ENCODE results near the gene CERS6. TPM values are rescaled to one million over a fixed set of nuclear protein-coding genes. Genes with fewer than 3 reads are reported as not detected.

Gene CERS6
- total and polyA plus RNA-seq, 2 experiments from 2014 or later: 8.3 to 16.0 TPM

- Histone ChIP-seq H3K9ac (no peak overlapping the region), H3K4me3 (no peak overlapping the region), H3K4me2 (ENCODE audit: unreplicated experiment) (no peak overlapping the region), H4K20me1 (ENCODE audit: insufficient read depth) (no peaks in the 10 kb centered on the region), H3K27ac (no peak overlapping the region), H3K36me3 (ENCODE audit: low read depth) (no peaks in the 10 kb centered on the region), H3K27me3 (replicated peaks; ENCODE audit: insufficient read depth) (no peaks in the 10 kb centered on the region), H3K4me1 (ENCODE audit: insufficient read depth) (peaks cover 10% of the 10 kb centered on the region), H3K9me3 (ENCODE audit: low read depth) (no peaks in the 10 kb centered on the region), H3F3A (ENCODE audit: insufficient read depth) (peaks cover 7% of the 10 kb centered on the region), H2AFZ (no peak overlapping the region), H3K9me2 (ENCODE audit: insufficient read depth) (no peaks in the 10 kb centered on the region), H3K79me2 (ENCODE audit: insufficient read depth) (no peaks in the 10 kb centered on the region)
- 64 to 67% methylated on average over 13 of the region's 13 CpGs for WGBS, 2 experiments (ENCODE audit: low coverage in 1 of 2, low lambda C conversion rate in 2 of 2, missing lambda C conversion rate in 2 of 2)
- TF ChIP-seq EZH2phosphoT487 (IDR thresholded peaks at IDR 0.05; ENCODE audit: insufficient read depth, low read depth) (no peak), EZH2 (IDR thresholded peaks at IDR 0.05; ENCODE audit: insufficient read depth, poor library complexity, severe bottlenecking) (no peak)
- in situ Hi-C loops (cut with MboI): loop anchor here (10.0 kb wide), 1 partner anchor 107 kb away; the partner anchor contains the start of gene G6PC2
- DNase-seq: no peak
Observed at GRCh38 chr2:168798076-168798887, 342.2 kb downstream of the CERS6 start.

GRCh38 chr2:168798888-168799410 lies 342.9 kb downstream of the CERS6 start:
- in situ Hi-C loops (cut with MboI): loop anchor here (10.0 kb wide), 1 partner anchor 106 kb away; the partner anchor contains the start of gene G6PC2
- 96 to 100% methylated on average over 1 of the region's 1 CpG for WGBS, 2 experiments (ENCODE audit: low coverage in 1 of 2, low lambda C conversion rate in 2 of 2, missing lambda C conversion rate in 2 of 2)

GRCh38 chr2:168801471-168801870 lies 345.4 kb downstream of the CERS6 start:
- WGBS, 2 experiments (ENCODE audit: low coverage in 1 of 2, low lambda C conversion rate in 2 of 2, missing lambda C conversion rate in 2 of 2): 45 to 50% methylated on average over 2 of the region's 2 CpGs
- TF ChIP-seq EZH2phosphoT487 (IDR thresholded peaks at IDR 0.05; ENCODE audit: insufficient read depth, low read depth) (no peak), EZH2 (IDR thresholded peaks at IDR 0.05; ENCODE audit: insufficient read depth, poor library complexity, severe bottlenecking) (no peak)
- peaks cover 14% of the 10 kb centered on the region for H3K4me1 ChIP-seq (ENCODE audit: insufficient read depth)

More at GRCh38 chr2:168798888-168799410, 342.9 kb downstream of the CERS6 start:
- Histone ChIP-seq H3K4me1 (ENCODE audit: insufficient read depth) (peaks cover 14% of the 10 kb centered on the region), H4K20me1 (ENCODE audit: insufficient read depth) (no peaks in the 10 kb centered on the region), H3K4me3 (no peak overlapping the region), H3K27ac (no peak overlapping the region), H3K36me3 (ENCODE audit: low read depth) (no peaks in the 10 kb centered on the region), H3K27me3 (replicated peaks; ENCODE audit: insufficient read depth) (no peaks in the 10 kb centered on the region), H3K9ac (no peak overlapping the region), H2AFZ (no peak overlapping the region), H3K79me2 (ENCODE audit: insufficient read depth) (no peaks in the 10 kb centered on the region), H3K9me3 (ENCODE audit: low read depth) (no peaks in the 10 kb centered on the region), H3K4me2 (ENCODE audit: unreplicated experiment) (no peak overlapping the region), H3F3A (ENCODE audit: insufficient read depth) (peaks cover 9% of the 10 kb centered on the region), H3K9me2 (ENCODE audit: insufficient read depth) (no peaks in the 10 kb centered on the region)
- TF ChIP-seq EZH2phosphoT487 (IDR thresholded peaks at IDR 0.05; ENCODE audit: insufficient read depth, low read depth) (no peak), EZH2 (IDR thresholded peaks at IDR 0.05; ENCODE audit: insufficient read depth, poor library complexity, severe bottlenecking) (no peak)
- DNase-seq: no peak

DNA sequence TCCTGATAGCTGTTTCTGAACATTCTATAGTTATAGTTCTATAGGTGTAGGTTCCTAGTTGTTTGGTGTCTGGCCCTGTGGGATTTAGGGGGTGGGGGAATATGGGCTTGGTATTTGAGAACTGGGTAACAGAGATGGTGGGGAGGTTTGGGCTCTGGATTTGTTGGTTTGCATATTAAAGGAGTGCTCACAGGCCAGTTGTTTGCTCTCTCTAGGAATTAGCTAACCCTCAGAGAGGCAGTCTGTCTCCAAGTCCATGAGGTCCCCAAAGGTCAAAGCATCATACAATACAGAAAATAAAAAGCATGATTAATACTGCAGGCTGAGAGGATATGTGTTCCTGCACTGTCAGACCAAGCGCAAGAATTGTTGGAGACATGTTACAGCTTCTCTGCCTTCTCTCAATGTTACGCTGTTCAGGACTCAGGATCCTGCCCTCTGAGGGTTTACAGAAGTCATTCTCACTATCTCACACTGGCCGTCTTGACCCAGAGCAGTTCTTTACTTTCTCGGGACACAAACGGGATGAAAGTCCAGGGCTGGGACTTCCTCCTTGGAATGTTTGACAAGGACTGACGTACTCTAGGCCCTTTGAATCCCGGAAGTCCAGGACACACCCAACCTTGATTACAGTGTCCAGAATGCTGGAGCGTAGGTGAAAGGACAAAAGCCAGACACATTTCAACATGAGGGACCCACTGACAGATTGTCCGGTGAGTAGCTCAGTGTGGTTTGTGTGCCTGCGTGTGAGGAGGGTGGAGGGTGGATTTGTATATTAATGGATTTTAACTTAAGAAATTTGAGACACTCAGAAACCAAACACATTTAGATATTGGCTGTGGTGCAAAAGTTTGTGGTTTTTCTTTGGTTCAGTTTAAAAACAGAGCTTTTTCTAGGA lies 346.1 kb downstream of the CERS6 start, which contains the start of gene NOSTRIN:
NOSTRIN (plus strand) TSS at position 677 of the 898 bp plus-strand sequence; CDS start at position 687, 10 bp downstream.
- no peaks in the 10 kb centered on the region for H3K79me2 ChIP-seq (ENCODE audit: insufficient read depth)
- H3K9me2 ChIP-seq (ENCODE audit: insufficient read depth): no peaks in the 10 kb centered on the region
- H4K20me1 ChIP-seq (ENCODE audit: insufficient read depth): no peaks in the 10 kb centered on the region
- peak within 1 kb of the TSS; percentile 83 for H2AFZ ChIP-seq
- H3K4me3 ChIP-seq: peak within 1 kb of the TSS; percentile 10
- H3K9me3 ChIP-seq (ENCODE audit: low read depth): no peaks in the 10 kb centered on the region
- no peak for TF ChIP-seq EZH2 (IDR thresholded peaks at IDR 0.05; ENCODE audit: insufficient read depth, poor library complexity, severe bottlenecking)
- TF ChIP-seq EZH2phosphoT487 (IDR thresholded peaks at IDR 0.05; ENCODE audit: insufficient read depth, low read depth): no peak
- H3F3A ChIP-seq (ENCODE audit: insufficient read depth): peaks cover 9% of the 10 kb centered on the region
- H3K27ac ChIP-seq: no peak within 1 kb of the TSS
- no peaks in the 10 kb centered on the region for H3K36me3 ChIP-seq (ENCODE audit: low read depth)
- H3K27me3 ChIP-seq (replicated peaks; ENCODE audit: insufficient read depth): no peaks in the 10 kb centered on the region
- H3K9ac ChIP-seq: no peak within 1 kb of the TSS
- H3K4me2 ChIP-seq (ENCODE audit: unreplicated experiment): peak within 1 kb of the TSS; percentile 30
- 24 to 25% methylated on average over 10 of the region's 10 CpGs for WGBS, 2 experiments (ENCODE audit: low coverage in 1 of 2, low lambda C conversion rate in 2 of 2, missing lambda C conversion rate in 2 of 2)
- DNase-seq: peak; percentile 38
- in situ Hi-C loops (cut with MboI): no loop called here
- peaks cover 14% of the 10 kb centered on the region for H3K4me1 ChIP-seq (ENCODE audit: insufficient read depth)

More at GRCh38 chr2:168801471-168801870, 345.4 kb downstream of the CERS6 start:
- Histone ChIP-seq H3K4me3 (no peak overlapping the region), H4K20me1 (ENCODE audit: insufficient read depth) (no peaks in the 10 kb centered on the region), H3F3A (ENCODE audit: insufficient read depth) (peaks cover 9% of the 10 kb centered on the region), H3K27ac (no peak overlapping the region), H3K9me3 (ENCODE audit: low read depth) (no peaks in the 10 kb centered on the region), H3K36me3 (ENCODE audit: low read depth) (no peaks in the 10 kb centered on the region), H3K79me2 (ENCODE audit: insufficient read depth) (no peaks in the 10 kb centered on the region), H3K9me2 (ENCODE audit: insufficient read depth) (no peaks in the 10 kb centered on the region), H3K9ac (no peak overlapping the region), H3K4me2 (ENCODE audit: unreplicated experiment) (no peak overlapping the region), H2AFZ (no peak overlapping the region), H3K27me3 (replicated peaks; ENCODE audit: insufficient read depth) (no peaks in the 10 kb centered on the region)
- in situ Hi-C loops (cut with MboI): no loop called here
- no peak for DNase-seq
